IPS-15b (cell line): ENCODE measurements around the gene CCNT1.
A peak's percentile ranks its signal among the peaks of the same experiment; 100 is the strongest.

Experiments used
- H3K27me3 ChIP-seq: one replicate; pipeline ENCODE4 v1.6.1; 2013; ENCODE audit warnings: low read length; ENCODE audit not compliant: control insufficient read depth, insufficient read depth
- H3K36me3 ChIP-seq: one replicate; pipeline ENCODE4 v1.6.1; 2013; ENCODE audit warnings: low read length; ENCODE audit not compliant: control insufficient read depth, insufficient read depth
- H3K4me1 ChIP-seq: one replicate; pipeline ENCODE4 v1.6.1; 2013; ENCODE audit warnings: mild to moderate bottlenecking, low read length; ENCODE audit not compliant: control insufficient read depth, insufficient read depth
- H3K4me3 ChIP-seq: one replicate; pipeline ENCODE4 v1.5.1; 2013; ENCODE audit warnings: low read depth, low read length
- H3K9ac ChIP-seq: one replicate; pipeline ENCODE4 v1.6.1; 2013; ENCODE audit warnings: low read depth, mild to moderate bottlenecking, low read length
- H3K9me3 ChIP-seq: one replicate; pipeline ENCODE4 v1.6.1; 2013; ENCODE audit warnings: mild to moderate bottlenecking, low read length; ENCODE audit not compliant: control insufficient read depth, insufficient read depth

CCNT1 gene

DNA sequence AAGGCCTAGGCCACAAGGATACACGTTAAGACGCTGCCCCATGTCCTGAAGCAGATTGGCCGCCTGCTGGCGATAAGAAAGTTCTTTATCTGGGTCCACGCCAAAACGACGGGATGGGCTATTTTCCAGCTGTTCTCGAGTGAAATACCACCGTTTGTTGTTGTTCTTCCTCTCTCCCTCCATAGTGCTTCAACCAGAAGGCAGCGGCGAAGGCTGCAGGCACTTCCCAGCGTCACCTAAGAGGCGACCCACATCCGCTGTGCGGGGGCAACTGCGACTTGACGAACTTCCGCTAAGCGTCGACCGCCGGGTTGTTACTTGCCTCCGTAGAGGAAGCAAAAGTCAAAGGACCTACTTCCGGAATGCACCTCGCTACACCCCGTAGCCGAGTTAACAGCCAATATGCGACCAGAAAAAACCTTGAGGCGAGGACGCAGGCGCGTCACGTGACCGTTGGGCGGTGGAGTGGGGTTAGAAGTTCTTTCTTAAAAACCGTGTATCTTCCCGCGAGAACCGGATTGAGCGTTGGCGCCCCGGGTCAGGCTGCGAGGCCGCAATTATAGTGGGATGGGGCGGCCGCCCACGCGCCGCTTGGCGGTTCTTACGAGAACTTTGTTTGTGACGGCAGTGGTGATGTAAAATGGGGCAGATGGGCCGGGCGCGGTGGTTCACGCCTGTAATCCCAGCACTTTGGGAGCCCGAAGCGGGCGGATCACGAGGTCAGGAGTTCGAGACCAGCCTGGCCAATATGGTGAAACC lies at the start of gene CCNT1:
Gene CCNT1, minus strand, starts transcription at position 215 of the 759 bp plus-strand sequence. Its CDS starts 32 bp downstream, at position 183.
- Histone ChIP-seq H3K36me3 (peaks cover 6% of the 10 kb centered on the region), H3K9me3 (no peaks in the 10 kb centered on the region), H3K4me1 (peaks cover 9% of the 10 kb centered on the region), H3K4me3 (peak within 1 kb of the TSS; percentile 100), H3K27me3 (no peaks in the 10 kb centered on the region), H3K9ac (peak within 1 kb of the TSS; percentile 97)

DNA sequence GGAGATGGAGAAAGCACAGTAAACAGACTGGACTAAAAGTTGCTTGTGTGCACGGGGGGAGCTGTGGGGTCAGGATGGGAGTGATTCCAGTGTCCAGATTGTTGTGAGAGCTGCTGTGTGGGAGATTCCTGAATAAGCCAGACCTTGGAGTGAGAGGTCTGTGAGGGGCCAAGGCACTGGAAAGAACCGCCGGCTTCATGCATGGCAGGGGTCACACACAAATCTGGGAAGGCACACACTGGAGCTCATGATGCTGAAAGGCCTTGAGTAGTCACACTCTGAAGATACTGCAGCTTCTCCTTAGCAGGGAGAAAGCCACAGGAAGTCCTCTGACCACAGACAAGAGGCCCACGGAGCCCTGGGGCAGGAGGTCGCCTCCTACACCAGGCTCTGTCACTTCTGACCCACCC lies 49.3 kb upstream of the CCNT1 start:
- Histone ChIP-seq H3K9me3 (no peaks in the 10 kb centered on the region), H3K4me1 (peaks cover 13% of the 10 kb centered on the region), H3K4me3 (no peak overlapping the region), H3K9ac (no peak overlapping the region), H3K36me3 (peaks cover 5% of the 10 kb centered on the region), H3K27me3 (no peaks in the 10 kb centered on the region)

DNA sequence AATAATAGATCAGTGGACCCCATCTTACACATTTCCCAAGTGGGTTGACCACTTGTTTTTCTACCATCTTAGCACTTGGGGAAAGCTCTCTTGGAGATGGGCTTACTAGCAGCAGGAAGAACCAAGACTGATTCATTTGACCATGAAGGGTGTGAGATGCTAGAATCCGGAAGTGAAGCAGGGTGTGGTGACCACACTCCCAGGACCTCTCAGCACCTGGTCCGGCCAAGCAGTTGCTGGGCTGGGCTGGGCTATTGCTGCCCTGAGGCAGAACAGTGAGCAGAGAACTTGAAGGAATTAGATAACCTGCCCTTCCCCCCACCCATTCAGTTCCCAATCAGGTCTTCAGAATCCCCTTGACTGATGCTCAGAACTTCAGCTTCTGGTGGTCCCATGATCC lies 48.0 kb upstream of the CCNT1 start:
- H3K4me3 ChIP-seq, result no peak overlapping the region
- H3K4me1 ChIP-seq, result peaks cover 13% of the 10 kb centered on the region
- no peaks in the 10 kb centered on the region for H3K27me3 ChIP-seq
- H3K9ac ChIP-seq, result no peak overlapping the region
- no peaks in the 10 kb centered on the region for H3K9me3 ChIP-seq
- peaks cover 5% of the 10 kb centered on the region for H3K36me3 ChIP-seq

DNA sequence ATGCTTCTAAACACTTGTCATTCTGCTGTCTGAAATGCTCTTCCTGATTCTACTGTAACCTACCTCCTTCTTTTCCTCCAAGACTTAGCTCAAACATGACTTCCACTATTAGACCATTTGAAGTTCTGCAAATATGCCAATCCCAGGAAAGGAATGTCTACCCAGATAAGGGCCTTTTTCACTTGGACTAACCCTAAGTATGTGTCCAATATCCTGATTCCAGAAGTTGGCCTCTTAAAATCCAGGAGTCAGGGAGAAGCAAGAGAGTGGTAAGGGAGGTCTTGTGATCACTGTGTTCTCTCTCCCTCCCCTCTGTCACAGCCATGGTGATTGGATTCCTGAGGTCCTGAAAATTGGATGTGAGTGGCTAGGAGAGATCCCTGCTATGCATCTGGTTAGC lies 42.2 kb upstream of the CCNT1 start:
- no peaks in the 10 kb centered on the region for H3K36me3 ChIP-seq
- no peaks in the 10 kb centered on the region for H3K27me3 ChIP-seq
- no peaks in the 10 kb centered on the region for H3K9me3 ChIP-seq
- no peaks in the 10 kb centered on the region for H3K4me1 ChIP-seq
- H3K9ac ChIP-seq, result no peak overlapping the region
- H3K4me3 ChIP-seq, result no peak overlapping the region

GRCh38 chr12:48758186-48758585 lies 41.7 kb upstream of the CCNT1 start:
- no peak overlapping the region for H3K4me3 ChIP-seq
- H3K4me1 ChIP-seq, result no peaks in the 10 kb centered on the region
- no peaks in the 10 kb centered on the region for H3K9me3 ChIP-seq
- H3K9ac ChIP-seq, result no peak overlapping the region
- H3K27me3 ChIP-seq, result no peaks in the 10 kb centered on the region
- no peaks in the 10 kb centered on the region for H3K36me3 ChIP-seq

- Histone ChIP-seq H3K9me3 (no peaks in the 10 kb centered on the region), H3K36me3 (no peaks in the 10 kb centered on the region), H3K4me3 (no peak overlapping the region), H3K27me3 (no peaks in the 10 kb centered on the region), H3K4me1 (no peaks in the 10 kb centered on the region), H3K9ac (no peak overlapping the region)
These were observed 34.4 kb upstream of the CCNT1 start for GRCh38 chr12:48750769-48751356.

GRCh38 chr12:48750215-48750614 lies 33.7 kb upstream of the CCNT1 start:
- H3K9me3 ChIP-seq, result no peaks in the 10 kb centered on the region
- no peak overlapping the region for H3K4me3 ChIP-seq
- H3K4me1 ChIP-seq, result no peaks in the 10 kb centered on the region
- no peaks in the 10 kb centered on the region for H3K27me3 ChIP-seq
- no peaks in the 10 kb centered on the region for H3K36me3 ChIP-seq
- H3K9ac ChIP-seq, result no peak overlapping the region

- Histone ChIP-seq H3K36me3 (no peaks in the 10 kb centered on the region), H3K4me1 (no peaks in the 10 kb centered on the region), H3K9ac (no peak overlapping the region), H3K4me3 (no peak overlapping the region), H3K27me3 (no peaks in the 10 kb centered on the region), H3K9me3 (no peaks in the 10 kb centered on the region)
These were observed 27.9 kb upstream of the CCNT1 start for GRCh38 chr12:48744251-48745008.

DNA sequence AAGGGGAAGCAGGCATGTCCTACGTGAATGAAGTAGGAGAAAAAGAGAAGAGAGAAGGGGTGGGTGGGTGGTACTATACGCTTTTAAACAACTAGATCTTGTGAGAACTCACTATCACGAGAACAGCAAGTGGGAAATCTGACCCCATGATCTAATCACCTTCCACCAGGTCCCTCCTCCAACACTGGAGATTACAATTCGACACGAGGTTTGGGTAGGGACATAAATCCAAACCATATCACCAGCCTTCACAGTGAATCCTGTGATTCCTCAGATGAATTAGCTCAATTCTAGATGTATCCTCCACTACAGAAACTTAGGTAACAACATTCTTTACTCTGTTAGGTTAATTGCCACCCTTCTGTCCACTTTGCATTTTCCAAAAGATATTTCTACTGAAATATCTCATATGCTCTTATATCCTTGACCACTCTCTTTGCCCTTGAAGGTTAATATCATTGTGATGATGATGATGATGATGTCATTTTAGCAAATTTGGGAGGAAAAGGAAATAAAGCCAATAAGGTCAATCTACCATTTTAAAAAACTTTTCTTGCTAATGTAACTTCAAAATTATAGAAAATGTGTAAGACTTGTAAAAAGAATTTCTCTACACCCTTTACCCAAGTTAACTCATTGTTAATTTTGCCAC lies 23.2 kb upstream of the CCNT1 start:
- no peaks in the 10 kb centered on the region for H3K27me3 ChIP-seq
- no peaks in the 10 kb centered on the region for H3K4me1 ChIP-seq

GRCh38 chr12:48736456-48736855 lies 19.9 kb upstream of the CCNT1 start:
- Histone ChIP-seq H3K4me3 (no peak overlapping the region), H3K27me3 (no peaks in the 10 kb centered on the region), H3K36me3 (no peaks in the 10 kb centered on the region), H3K9me3 (no peaks in the 10 kb centered on the region), H3K9ac (no peak overlapping the region), H3K4me1 (no peaks in the 10 kb centered on the region)

More for the DNA sequence above, 23.2 kb upstream of the CCNT1 start:
- Histone ChIP-seq H3K9me3 (no peaks in the 10 kb centered on the region), H3K4me3 (no peak overlapping the region), H3K36me3 (no peaks in the 10 kb centered on the region), H3K9ac (no peak overlapping the region)

GRCh38 chr12:48728807-48729206 lies 12.3 kb upstream of the CCNT1 start:
- H3K4me3 ChIP-seq, result no peak overlapping the region
- H3K9me3 ChIP-seq, result no peaks in the 10 kb centered on the region
- H3K36me3 ChIP-seq, result no peaks in the 10 kb centered on the region
- no peaks in the 10 kb centered on the region for H3K4me1 ChIP-seq
- no peaks in the 10 kb centered on the region for H3K27me3 ChIP-seq
- H3K9ac ChIP-seq, result no peak overlapping the region
